B cell (primary cell): ENCODE data around the gene SMTNL2. TPM values are rescaled to one million over a fixed set of nuclear protein-coding genes. Genes with fewer than 3 reads are reported as not detected.

ENCODE experiments used
- ATAC-seq: fragments of 200-7000 bp; cut with Tn5 transposase; one replicate; pipeline ENCODE4 v1.10.0; 2021; ENCODE audit warnings: low read depth, mild to moderate bottlenecking, moderate number of reproducible peaks, moderate library complexity
- CTCF ChIA-PET: fragments of 350-600 bp; sonication (Branson Sonifier 250); formaldehyde crosslinking; loops from one replicate; lab custom pipeline; 2021; ENCODE audit warnings: antibody characterized with exemption, inconsistent platforms; lab: Charles Lee
- POLR2A ChIA-PET: fragments of 350-600 bp; sonication (Branson Sonifier 250); formaldehyde crosslinking; loops from one replicate; lab custom pipeline; 2021; ENCODE audit warnings: antibody characterized with exemption; lab: Charles Lee
- DNase-seq: peaks from one replicate; pipeline ENCODE4 v3.0.0; 2013
- H2AFZ ChIP-seq: 2 replicates; pipeline ENCODE4 v1.6.1; 2012; ENCODE audit warnings: mild to moderate bottlenecking, low read depth, low read length; ENCODE audit not compliant: insufficient read depth, poor library complexity, severe bottlenecking
- H3K27ac ChIP-seq, 2 donors: 1 replicate in 1 of 2; 2 replicates in 1 of 2; pipeline ENCODE4 v1.5.1; 2012 to 2013; ENCODE audit warnings: low read length in 2 of 2, mild to moderate bottlenecking in 2 of 2, moderate library complexity in 1 of 2
- H3K27me3 ChIP-seq, 4 experiments: fragments of 200-600 bp in 1 of 4; sonication (generic) in 1 of 4; replicated peaks in 1 of 4; 1 replicate in 2 of 4; 2 replicates in 2 of 4; pipeline versions ENCODE4 v1.6.1 to v1.7.0; 2013 to 2016; ENCODE audit warnings: low read length in 3 of 4, mild to moderate bottlenecking in 2 of 4, mixed read lengths in 1 of 4, moderate library complexity in 1 of 4; ENCODE audit not compliant: insufficient read depth in 4 of 4, control insufficient read depth in 3 of 4; ENCODE audit errors: control extremely low read depth in 1 of 4
- H3K36me3 ChIP-seq, 2 experiments: replicated peaks in 1 of 2; 1 replicate in 1 of 2; 2 replicates in 1 of 2; pipeline versions ENCODE4 v1.6.1 to v1.7.1; 2013; ENCODE audit warnings: low read length in 1 of 2; ENCODE audit not compliant: insufficient read depth in 2 of 2, control insufficient read depth in 1 of 2; ENCODE audit errors: control extremely low read depth in 1 of 2, extremely low read depth in 1 of 2
- H3K4me1 ChIP-seq, 2 donors: fragments of 200-600 bp in 1 of 2; sonication (generic) in 1 of 2; 1 replicate in 1 of 2; 2 replicates in 1 of 2; pipeline versions ENCODE4 v1.5.1 to v1.6.1; 2013 to 2017; ENCODE audit warnings: low read length in 2 of 2; ENCODE audit not compliant: control insufficient read depth in 2 of 2, insufficient read depth in 2 of 2
- H3K4me2 ChIP-seq: replicated peaks from 2 replicates; pipeline ENCODE3; 2012; ENCODE audit warnings: mild to moderate bottlenecking, low read depth, low read length; ENCODE audit not compliant: poor library complexity, severe bottlenecking
- H3K4me3 ChIP-seq, 5 experiments: fragments of 200-600 bp in 1 of 5; sonication (generic) in 1 of 5; 1 replicate in 3 of 5; 2 replicates in 2 of 5; pipeline versions ENCODE4 v1.5.1 to v1.7.0; 2011 to 2016; ENCODE audit warnings: low read length in 4 of 5, mild to moderate bottlenecking in 4 of 5, low read depth in 2 of 5, control low read depth in 1 of 5, moderate library complexity in 1 of 5; ENCODE audit not compliant: insufficient read depth in 1 of 5; ENCODE audit errors: control extremely low read depth in 1 of 5, extremely low read depth in 1 of 5
- H3K79me2 ChIP-seq: fragments of 200-600 bp; sonication (generic); one replicate; pipeline ENCODE4 v1.6.0; 2016; ENCODE audit warnings: low read length; ENCODE audit not compliant: control insufficient read depth, insufficient read depth
- H3K9ac ChIP-seq: fragments of 200-600 bp; sonication (generic); 2 replicates; pipeline ENCODE4 v1.6.1; 2017; ENCODE audit warnings: mild to moderate bottlenecking, low read length, moderate library complexity
- H3K9me3 ChIP-seq, 3 donors: one replicate each; pipeline versions ENCODE4 v1.6.1 to v1.7.1; 2013; ENCODE audit warnings: low read length in 2 of 3; ENCODE audit not compliant: control insufficient read depth in 2 of 3, insufficient read depth in 1 of 3; ENCODE audit errors: control extremely low read depth in 1 of 3
- H4K20me1 ChIP-seq: 2 replicates; pipeline ENCODE4 v1.6.0; 2012; ENCODE audit warnings: mild to moderate bottlenecking, low read length; ENCODE audit not compliant: insufficient read depth, control insufficient read depth, poor library complexity, severe bottlenecking
- H3K27ac Mint-ChIP-seq: one replicate; pipeline ENCODE4 v1.8.0; 2021; ENCODE audit warnings: mixed read lengths
- H3K27me3 Mint-ChIP-seq: one replicate; pipeline ENCODE4 v1.8.0; 2021; ENCODE audit warnings: mixed read lengths
- H3K4me1 Mint-ChIP-seq: one replicate; pipeline ENCODE4 v1.8.0; 2021; ENCODE audit warnings: mixed read lengths
- H3K4me3 Mint-ChIP-seq: one replicate; pipeline ENCODE4 v1.8.0; 2021; ENCODE audit warnings: mixed read lengths
- H3K9me3 Mint-ChIP-seq: one replicate; pipeline ENCODE4 v1.8.0; 2022; ENCODE audit warnings: mixed read lengths; ENCODE audit not compliant: insufficient read depth
- EZH2 ChIP-seq: IDR thresholded peaks from 2 replicates; pipeline ENCODE4 v1.6.1; 2012; ENCODE audit warnings: borderline replicate concordance, low read depth, mild to moderate bottlenecking, moderate library complexity, low read length; ENCODE audit not compliant: insufficient read depth, poor library complexity, severe bottlenecking
- WGBS: methylation state at CpG from one replicate; pipeline ENCODE4 v1.1.5; 2013; ENCODE audit warnings: missing lambda C conversion rate; ENCODE audit not compliant: insufficient coverage; 5-methylcytosine and 5-hydroxymethylcytosine counted together
- intact Hi-C: fragments of 100-400 bp; cut with micrococcal nuclease; formaldehyde crosslinking; loops from one replicate; pipeline ENCODE4 v1.10.0; 2022
- polyA plus RNA-seq: library from polyadenylated mRNA; depleted of rRNA; stranded (reverse); fragments of >200 nt; gene quantifications from 2 replicates; pipeline ENCODE4 v1.2.3, GENCODE V29; 2012
- small RNA-seq: library from RNA; depleted of rRNA; stranded (forward); fragments of <200 nt; gene quantifications from one replicate; pipeline ENCODE3, GENCODE V24; 2012; ENCODE audit warnings: low replicate concordance, low read depth; ENCODE audit not compliant: insufficient read length
- total RNA-seq, 2 donors: library from RNA; stranded (reverse); fragments of 120-200 nt in 1 of 2; gene quantifications; 1 replicate in 1 of 2; 2 replicates in 1 of 2; pipeline versions ENCODE4 v1.2.3 to v1.2.4, GENCODE V29; 2013 to 2022
- TF ChIP-seq, protein P1 (sequence below): fragments of 200-600 bp; IDR thresholded peaks from one replicate; pipeline ENCODE4 v1.8.0; 2022; ENCODE audit warnings: antibody characterized with exemption, mild to moderate bottlenecking

The SMTNL2 gene
- total and polyA plus RNA-seq, 2 donors (not counting 1 experiment from before 2014, with no cell fraction given), result not detected

GRCh38 chr17:4657678-4658077, 73.3 kb downstream of the SMTNL2 start:
- CTCF ChIA-PET, result no interaction called here

More at GRCh38 chr17:4657678-4658077, 73.3 kb downstream of the SMTNL2 start:
- no peak overlapping the region for H3K27ac ChIP-seq
- no peaks in the 10 kb centered on the region for H3K36me3 ChIP-seq
- H3K4me2 ChIP-seq, result no peak overlapping the region
- H3K4me1 ChIP-seq, result no peaks in the 10 kb centered on the region
- DNase-seq, result no peak
- H3K9me3 ChIP-seq, result peaks cover 0 to 3% (median 0%) of the 10 kb centered on the region in 3 donors
- H4K20me1 ChIP-seq, result no peaks in the 10 kb centered on the region
- H3K9me3 Mint-ChIP-seq, result no peaks in the 10 kb centered on the region
- H3K79me2 ChIP-seq, result no peaks in the 10 kb centered on the region
- intact Hi-C loops, result no loop called here
- POLR2A ChIA-PET, result no interaction called here
- no peak overlapping the region for H3K27ac Mint-ChIP-seq
- no peaks in the 10 kb centered on the region for H3K4me1 Mint-ChIP-seq
- peaks cover 34% of the 10 kb centered on the region for H3K27me3 Mint-ChIP-seq
- WGBS, result no CpG with 5 or more reads among the region's 2 CpGs
- no peak overlapping the region for H3K4me3 Mint-ChIP-seq
- H2AFZ ChIP-seq, result no peak overlapping the region
- peaks cover 0 to 10% (median 0%) of the 10 kb centered on the region in 4 experiments for H3K27me3 ChIP-seq
- TF ChIP-seq, protein P1, sequence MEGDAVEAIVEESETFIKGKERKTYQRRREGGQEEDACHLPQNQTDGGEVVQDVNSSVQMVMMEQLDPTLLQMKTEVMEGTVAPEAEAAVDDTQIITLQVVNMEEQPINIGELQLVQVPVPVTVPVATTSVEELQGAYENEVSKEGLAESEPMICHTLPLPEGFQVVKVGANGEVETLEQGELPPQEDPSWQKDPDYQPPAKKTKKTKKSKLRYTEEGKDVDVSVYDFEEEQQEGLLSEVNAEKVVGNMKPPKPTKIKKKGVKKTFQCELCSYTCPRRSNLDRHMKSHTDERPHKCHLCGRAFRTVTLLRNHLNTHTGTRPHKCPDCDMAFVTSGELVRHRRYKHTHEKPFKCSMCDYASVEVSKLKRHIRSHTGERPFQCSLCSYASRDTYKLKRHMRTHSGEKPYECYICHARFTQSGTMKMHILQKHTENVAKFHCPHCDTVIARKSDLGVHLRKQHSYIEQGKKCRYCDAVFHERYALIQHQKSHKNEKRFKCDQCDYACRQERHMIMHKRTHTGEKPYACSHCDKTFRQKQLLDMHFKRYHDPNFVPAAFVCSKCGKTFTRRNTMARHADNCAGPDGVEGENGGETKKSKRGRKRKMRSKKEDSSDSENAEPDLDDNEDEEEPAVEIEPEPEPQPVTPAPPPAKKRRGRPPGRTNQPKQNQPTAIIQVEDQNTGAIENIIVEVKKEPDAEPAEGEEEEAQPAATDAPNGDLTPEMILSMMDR, result no peak
- no peak for TF ChIP-seq EZH2
- ATAC-seq, result no peak
- H3K4me3 ChIP-seq, result no peak overlapping the region
- no peak overlapping the region for H3K9ac ChIP-seq

Small RNA genes within 50 kb of the gene (small RNA-seq; reads per million reads assigned to genes)
- gene RNU6-955P, result not detected

Other genes starting within 250 kb of the SMTNL2 start
- gene UBE2G1, start 217.9 kb upstream of the SMTNL2 start, total RNA-seq, result 76.0 and 78.1 TPM in 2 replicates
- 27.1 and 33.3 TPM in 2 replicates for gene UBE2G1, start 217.9 kb upstream of the SMTNL2 start, polyA plus RNA-seq
- 0.17 and 0.44 TPM in 2 replicates for gene SPNS3, start 150.6 kb upstream of the SMTNL2 start, total RNA-seq
- 0.07 and 0.52 TPM in 2 replicates for gene SPNS3, start 150.6 kb upstream of the SMTNL2 start, polyA plus RNA-seq
- 0.66 TPM in 1 of 2 replicates, not detected in the other for gene SPNS2, start 85.6 kb upstream of the SMTNL2 start, total RNA-seq
- gene SPNS2, start 85.6 kb upstream of the SMTNL2 start, polyA plus RNA-seq, result 0.17 and 0.48 TPM in 2 replicates
- 65.8 and 72.4 TPM in 2 replicates for gene MYBBP1A, start 29.1 kb upstream of the SMTNL2 start, total RNA-seq
- 72.6 and 74.4 TPM in 2 replicates for gene MYBBP1A, start 29.1 kb upstream of the SMTNL2 start, polyA plus RNA-seq
- gene GGT6, start 24.0 kb upstream of the SMTNL2 start, total RNA-seq, result not detected in 2 replicates
- gene GGT6, start 24.0 kb upstream of the SMTNL2 start, polyA plus RNA-seq, result not detected in 2 replicates
- gene ALOX15, start 57.1 kb downstream of the SMTNL2 start, total RNA-seq, result not detected in 2 replicates
- gene ALOX15, start 57.1 kb downstream of the SMTNL2 start, polyA plus RNA-seq, result 0.10 and 0.13 TPM in 2 replicates
- gene PELP1, start 119.6 kb downstream of the SMTNL2 start, total RNA-seq, result 71.8 and 80.9 TPM in 2 replicates
- 34.9 and 46.1 TPM in 2 replicates for gene PELP1, start 119.6 kb downstream of the SMTNL2 start, polyA plus RNA-seq
- 148 and 164 TPM in 2 replicates for gene ARRB2, start 126.1 kb downstream of the SMTNL2 start, total RNA-seq
- gene ARRB2, start 126.1 kb downstream of the SMTNL2 start, polyA plus RNA-seq, result 86.8 and 111 TPM in 2 replicates
- gene MED11, start 146.9 kb downstream of the SMTNL2 start, total RNA-seq, result 25.5 and 30.7 TPM in 2 replicates
- gene MED11, start 146.9 kb downstream of the SMTNL2 start, polyA plus RNA-seq, result 25.3 and 49.1 TPM in 2 replicates
- 2.1 and 2.5 TPM in 2 replicates for gene ZMYND15, start 155.3 kb downstream of the SMTNL2 start, total RNA-seq
- gene ZMYND15, start 155.3 kb downstream of the SMTNL2 start, polyA plus RNA-seq, result 0.72 and 0.82 TPM in 2 replicates
- gene CXCL16, start 155.4 kb downstream of the SMTNL2 start, total RNA-seq, result 19.3 and 22.0 TPM in 2 replicates
- gene CXCL16, start 155.4 kb downstream of the SMTNL2 start, polyA plus RNA-seq, result 10.9 and 13.8 TPM in 2 replicates
- not detected in 2 replicates for gene TM4SF5, start 187.4 kb downstream of the SMTNL2 start, total RNA-seq
- not detected in 2 replicates for gene TM4SF5, start 187.4 kb downstream of the SMTNL2 start, polyA plus RNA-seq
- not detected in 2 replicates for gene VMO1, start 201.8 kb downstream of the SMTNL2 start, total RNA-seq
- gene VMO1, start 201.8 kb downstream of the SMTNL2 start, polyA plus RNA-seq, result 0.57 TPM in 1 of 2 replicates, not detected in the other
- not detected in 2 replicates for gene GLTPD2, start 204.4 kb downstream of the SMTNL2 start, total RNA-seq
- gene GLTPD2, start 204.4 kb downstream of the SMTNL2 start, polyA plus RNA-seq, result not detected in 2 replicates
- gene PSMB6, start 211.6 kb downstream of the SMTNL2 start, total RNA-seq, result 55.7 and 56.0 TPM in 2 replicates
- 65.2 and 73.2 TPM in 2 replicates for gene PSMB6, start 211.6 kb downstream of the SMTNL2 start, polyA plus RNA-seq
- gene PLD2, start 222.6 kb downstream of the SMTNL2 start, total RNA-seq, result 69.2 and 72.1 TPM in 2 replicates
- gene PLD2, start 222.6 kb downstream of the SMTNL2 start, polyA plus RNA-seq, result 53.1 and 54.5 TPM in 2 replicates
- 108 and 109 TPM in 2 replicates for gene MINK1, start 248.8 kb downstream of the SMTNL2 start, total RNA-seq
- 160 and 190 TPM in 2 replicates for gene MINK1, start 248.8 kb downstream of the SMTNL2 start, polyA plus RNA-seq